H9 (cell line): ENCODE data around the gene PSPN. TPM values are rescaled to one million over a fixed set of nuclear protein-coding genes. Genes with fewer than 3 reads are reported as not detected.

Experiments
- DNase-seq: peaks from one replicate; pipeline ENCODE4 v3.0.0-alpha.2; 2017
- H2AFZ ChIP-seq: one replicate; pipeline ENCODE4 v1.6.1; 2013; ENCODE audit warnings: mild to moderate bottlenecking, low read length, control low read depth, moderate library complexity
- H2AK5ac ChIP-seq: 2 replicates; pipeline ENCODE4 v1.6.1; 2013; ENCODE audit warnings: low read length, control low read depth, mixed read lengths; ENCODE audit not compliant: insufficient read length
- H2BK120ac ChIP-seq: one replicate; pipeline ENCODE4 v1.6.1; 2013; ENCODE audit warnings: low read depth, mild to moderate bottlenecking, low read length, control low read depth, inconsistent platforms; ENCODE audit not compliant: poor library complexity, severe bottlenecking
- H2BK12ac ChIP-seq: 2 replicates; pipeline ENCODE4 v1.6.1; 2013; ENCODE audit warnings: low read length, control low read depth, mixed read lengths, low read depth; ENCODE audit not compliant: insufficient read length
- H2BK15ac ChIP-seq: 2 replicates; pipeline ENCODE4 v1.6.1; 2013; ENCODE audit warnings: low read depth, low read length, control low read depth
- H2BK20ac ChIP-seq: one replicate; pipeline ENCODE4 v1.6.1; 2013; ENCODE audit warnings: low read depth, mild to moderate bottlenecking, low read length, control low read depth, inconsistent platforms; ENCODE audit not compliant: poor library complexity, severe bottlenecking
- H2BK5ac ChIP-seq: 2 replicates; pipeline ENCODE4 v1.6.1; 2013; ENCODE audit warnings: low read length, control low read depth, mixed read lengths; ENCODE audit not compliant: insufficient read length
- H3K14ac ChIP-seq: 2 replicates; pipeline ENCODE4 v1.6.1; 2013; ENCODE audit warnings: low read length, control low read depth; ENCODE audit not compliant: insufficient read depth
- H3K18ac ChIP-seq: 2 replicates; pipeline ENCODE4 v1.6.1; 2013; ENCODE audit warnings: low read depth, mild to moderate bottlenecking, mixed read lengths, low read length, control low read depth; ENCODE audit not compliant: insufficient read length
- H3K23ac ChIP-seq: 2 replicates; pipeline ENCODE4 v1.6.1; 2013; ENCODE audit warnings: low read length, control low read depth, mixed read lengths, low read depth; ENCODE audit not compliant: insufficient read length
- H3K23me2 ChIP-seq: 2 replicates; pipeline ENCODE4 v1.6.1; 2013; ENCODE audit warnings: low read depth, mild to moderate bottlenecking, mixed read lengths, low read length, control low read depth; ENCODE audit not compliant: insufficient read length, poor library complexity, severe bottlenecking
- H3K27ac ChIP-seq: 2 replicates; pipeline ENCODE4 v1.5.1; 2013; ENCODE audit warnings: low read length, control low read depth, mixed read lengths, low read depth; ENCODE audit not compliant: insufficient read length
- H3K27me3 ChIP-seq: 2 replicates; pipeline ENCODE4 v1.6.1; 2013; ENCODE audit warnings: low read length, control low read depth, inconsistent platforms; ENCODE audit not compliant: insufficient read depth
- H3K4ac ChIP-seq: 2 replicates; pipeline ENCODE4 v1.6.1; 2013; ENCODE audit warnings: low read depth, mild to moderate bottlenecking, control low read depth, inconsistent platforms, low read length, moderate library complexity
- H3K4me1 ChIP-seq: 2 replicates; pipeline ENCODE4 v1.6.1; 2013; ENCODE audit warnings: low read length, control low read depth, inconsistent platforms; ENCODE audit not compliant: insufficient read depth
- H3K4me2 ChIP-seq: 2 replicates; pipeline ENCODE4 v1.6.1; 2013; ENCODE audit warnings: low read length, control low read depth, mixed read lengths; ENCODE audit not compliant: insufficient read length, insufficient read depth
- H3K56ac ChIP-seq: 2 replicates; pipeline ENCODE4 v1.6.1; 2013; ENCODE audit warnings: low read depth, mild to moderate bottlenecking, mixed read lengths, low read length, control low read depth; ENCODE audit not compliant: insufficient read length
- H3K79me1 ChIP-seq: 2 replicates; pipeline ENCODE4 v1.6.1; 2013; ENCODE audit warnings: low read depth, mild to moderate bottlenecking, moderate library complexity, low read length, control low read depth, inconsistent platforms; ENCODE audit not compliant: insufficient read depth, poor library complexity, severe bottlenecking
- H3K79me2 ChIP-seq: 2 replicates; pipeline ENCODE4 v1.6.1; 2013; ENCODE audit warnings: low read length, control low read depth, inconsistent platforms; ENCODE audit not compliant: insufficient read depth
- H3K9ac ChIP-seq: 2 replicates; pipeline ENCODE4 v1.6.1; 2013; ENCODE audit warnings: low read length, control low read depth, mixed read lengths; ENCODE audit not compliant: insufficient read length; ENCODE audit errors: extremely low read depth
- H3K9me3 ChIP-seq: one replicate; pipeline ENCODE4 v1.6.1; 2013; ENCODE audit warnings: low read depth, low read length, inconsistent platforms; ENCODE audit not compliant: control insufficient read depth
- H3T11ph ChIP-seq: one replicate; pipeline ENCODE4 v1.6.1; 2013; ENCODE audit warnings: mild to moderate bottlenecking, low read length, control low read depth, inconsistent platforms
- H4K20me1 ChIP-seq: one replicate; pipeline ENCODE4 v1.6.1; 2013; ENCODE audit not compliant: control insufficient read depth, insufficient read length, insufficient read depth
- H4K5ac ChIP-seq: 2 replicates; pipeline ENCODE4 v1.6.1; 2013; ENCODE audit warnings: low read depth, mild to moderate bottlenecking, mixed read lengths, low read length, control low read depth; ENCODE audit not compliant: insufficient read length
- H4K8ac ChIP-seq: replicated peaks from 2 replicates; pipeline ENCODE4 v1.6.1; 2013; ENCODE audit warnings: low read length, control low read depth, mixed read lengths, low read depth; ENCODE audit not compliant: insufficient read length
- H4K91ac ChIP-seq: 2 replicates; pipeline ENCODE4 v1.6.1; 2013; ENCODE audit warnings: low read depth, mild to moderate bottlenecking, moderate library complexity, mixed read lengths, low read length, control low read depth; ENCODE audit not compliant: insufficient read length
- H3K27ac Mint-ChIP-seq, 3 experiments: 2 replicates in 2 of 3; 3 replicates in 1 of 3; pipeline ENCODE4 v1.8.0; 2020 to 2021; ENCODE audit warnings: mixed read lengths in 3 of 3, mild to moderate bottlenecking in 1 of 3, moderate library complexity in 1 of 3
- H3K27me3 Mint-ChIP-seq: 2 replicates; pipeline ENCODE4 v1.8.0; 2021; ENCODE audit warnings: low read depth, mild to moderate bottlenecking, moderate library complexity, mixed read lengths
- H3K36me3 Mint-ChIP-seq, 3 experiments: 2 replicates in 2 of 3; 3 replicates in 1 of 3; pipeline ENCODE4 v1.8.0; 2020 to 2021; ENCODE audit warnings: low read depth in 3 of 3, mixed read lengths in 3 of 3; ENCODE audit not compliant: insufficient read depth in 1 of 3
- H3K4me1 Mint-ChIP-seq, 2 experiments: 2 replicates each; pipeline ENCODE4 v1.8.0; 2020; ENCODE audit warnings: mixed read lengths in 2 of 2
- H3K4me3 Mint-ChIP-seq, 2 experiments: 2 replicates in 1 of 2; 3 replicates in 1 of 2; pipeline ENCODE4 v1.8.0; 2020 to 2021; ENCODE audit warnings: mild to moderate bottlenecking in 2 of 2, mixed read lengths in 2 of 2, moderate library complexity in 1 of 2
- H3K9me3 Mint-ChIP-seq, 2 experiments: 2 replicates in 1 of 2; 3 replicates in 1 of 2; pipeline ENCODE4 v1.8.0; 2020; ENCODE audit warnings: mild to moderate bottlenecking in 2 of 2, mixed read lengths in 2 of 2, moderate library complexity in 1 of 2
- CTCF ChIP-seq: fragments of 200-600 bp; sonication (generic); conservative IDR thresholded peaks from 3 replicates; pipeline ENCODE4 v1.8.0; 2021; ENCODE audit warnings: antibody characterized with exemption, mild to moderate bottlenecking
- WGBS: extraction: QIAGEN DNeasy Blood & Tissue Kit; methylation state at CpG from one replicate; pipeline ENCODE4 v1.1.7; 2013; ENCODE audit warnings: missing lambda C conversion rate, low lambda C conversion rate, mixed read lengths; ENCODE audit not compliant: insufficient read length; ENCODE audit errors: extremely low coverage; 5-methylcytosine and 5-hydroxymethylcytosine counted together
- total RNA-seq: library from RNA; stranded (reverse); gene quantifications from 2 replicates; pipeline ENCODE4 v1.2.1, GENCODE V29; 2021

The PSPN gene
- total RNA-seq, 1 experiment from 2014 or later = 2.1 TPM

GRCh38 chr19:6326815-6327214 lies 48.9 kb downstream of the PSPN start:
- no peaks in the 10 kb centered on the region for H3K4me1 Mint-ChIP-seq
- no peak for TF ChIP-seq CTCF

More at GRCh38 chr19:6326815-6327214, 48.9 kb downstream of the PSPN start:
- H2AFZ ChIP-seq = no peak overlapping the region
- Mint-ChIP-seq H3K4me3 (no peak overlapping the region), H3K27me3 (peaks cover 23% of the 10 kb centered on the region), H3K36me3 (peaks cover 0 to 5% (median 0%) of the 10 kb centered on the region in 3 experiments; a peak in 2 of 7 replicates), H3K27ac (no peak overlapping the region; a peak in 1 of 7 replicates), H3K9me3 (peaks cover 7 to 53% of the 10 kb centered on the region in 2 experiments)
- no peaks in the 10 kb centered on the region for H3K79me2 ChIP-seq
- H2AK5ac ChIP-seq = no peak overlapping the region
- H3K27me3 ChIP-seq = no peaks in the 10 kb centered on the region
- no peak overlapping the region for H2BK5ac ChIP-seq
- no CpG with 5 or more reads among the region's 5 CpGs for WGBS
- no peak overlapping the region for H4K5ac ChIP-seq
- H3K9me3 ChIP-seq = no peaks in the 10 kb centered on the region
- H2BK20ac ChIP-seq = no peak overlapping the region
- H3K14ac ChIP-seq = no peak overlapping the region
- H3K56ac ChIP-seq = no peak overlapping the region
- H2BK15ac ChIP-seq = no peak overlapping the region
- no peak overlapping the region for H3K9ac ChIP-seq
- no peak overlapping the region for H4K8ac ChIP-seq
- no peak overlapping the region for H3K18ac ChIP-seq
- H3K23me2 ChIP-seq = no peaks in the 10 kb centered on the region
- H3K79me1 ChIP-seq = no peaks in the 10 kb centered on the region
- H3K4me2 ChIP-seq = no peak overlapping the region
- no peaks in the 10 kb centered on the region for H4K20me1 ChIP-seq
- H2BK12ac ChIP-seq = no peak overlapping the region
- no peaks in the 10 kb centered on the region for H3K4me1 ChIP-seq
- DNase-seq = no peak
- H3K4ac ChIP-seq = no peak overlapping the region
- H3K23ac ChIP-seq = no peak overlapping the region
- no peak overlapping the region for H4K91ac ChIP-seq
- no peak overlapping the region for H3T11ph ChIP-seq
- H2BK120ac ChIP-seq = no peak overlapping the region
- H3K27ac ChIP-seq = no peak overlapping the region
